ENCODE results near the gene CCDC47.
A peak's percentile ranks its signal among the peaks of the same experiment; 100 is the strongest.

The CCDC47 gene

DNA sequence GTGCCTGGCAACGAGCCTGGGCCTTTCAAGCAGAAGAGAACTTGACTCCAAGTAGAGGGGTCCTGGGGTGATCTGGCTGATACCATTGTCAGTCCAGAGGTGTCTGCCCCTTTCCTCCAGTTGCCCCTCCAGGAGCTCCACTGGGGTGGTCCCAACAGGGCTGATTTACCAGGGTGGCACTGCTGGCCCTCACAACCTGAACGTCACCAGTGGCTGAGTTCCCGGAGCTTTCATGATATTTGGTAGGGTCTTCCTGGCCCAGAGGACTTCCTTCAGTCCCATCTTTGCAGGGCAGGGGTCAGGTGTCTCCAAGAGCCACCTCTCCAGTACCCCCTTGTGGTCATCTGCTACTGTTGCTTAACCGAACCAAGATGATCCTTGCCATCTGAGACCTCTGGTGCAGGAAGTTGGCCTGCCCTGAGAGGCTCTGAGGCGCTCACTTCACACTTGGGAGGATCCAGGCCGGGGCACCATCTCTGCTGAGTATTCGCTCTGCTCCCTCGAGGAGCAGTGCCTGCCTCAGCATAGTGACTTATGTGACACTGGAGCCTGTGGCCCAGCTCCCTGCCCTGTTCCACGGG, 76.9 kb downstream of the CCDC47 start:
- peak; percentile 24 for DNase-seq

DNA sequence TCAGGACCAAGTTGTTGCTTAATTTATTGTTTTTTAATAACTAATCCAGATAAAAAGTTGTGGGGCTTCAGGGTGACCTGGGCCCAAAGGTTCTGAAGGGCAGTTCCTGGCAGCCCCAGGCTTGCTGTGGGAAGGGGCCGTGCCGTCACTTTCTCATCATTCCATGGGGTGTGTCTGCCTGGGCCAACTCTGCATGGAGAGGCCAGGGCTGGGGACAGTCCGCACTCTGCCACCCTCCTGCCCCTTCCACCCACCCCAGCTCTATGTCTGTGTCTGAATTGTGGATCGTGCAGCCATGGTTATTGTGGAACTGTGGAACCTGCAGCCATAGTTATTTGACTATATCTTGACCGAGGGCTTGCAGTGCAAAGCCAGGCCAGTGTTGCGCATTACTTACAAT, 77.5 kb downstream of the CCDC47 start:
- no peak for DNase-seq

Measured in fibroblast of upper back skin (primary cell).